PC-3 (cell line): Measurements from ENCODE around the gene ATXN2L. TPM values are rescaled to one million over a fixed set of nuclear protein-coding genes. Genes with fewer than 3 reads are reported as not detected.
"Not testable (repeated sequence)": the region's sequence is repeated elsewhere in the genome, so short reads cannot be mapped to it uniquely, and the experiment has no call there.

Source experiments
- ATAC-seq: fragments of 200-7000 bp; cut with Tn5 transposase; 2 replicates; pipeline ENCODE4 v1.9.1; 2020; ENCODE audit warnings: mild to moderate bottlenecking, moderate library complexity
- BruUV-seq: library from RNA; stranded (reverse); fragments of 400-500 nt; replicated peaks from 2 replicates; lab custom pipeline; 2021; lab: Mats Ljungman, UMichigan
- CTCF ChIA-PET: fragments of 300-600 bp; sonication (Branson Sonifier 250); formaldehyde crosslinking; loops from one replicate; lab custom pipeline; 2022; ENCODE audit warnings: antibody characterized with exemption; lab: Charles Lee
- POLR2A ChIA-PET: fragments of 300-600 bp; sonication (Branson Sonifier 250); formaldehyde crosslinking; loops from one replicate; lab custom pipeline; 2022; ENCODE audit warnings: antibody characterized with exemption; ENCODE audit not compliant: unreplicated experiment; lab: Charles Lee
- DNase-seq: peaks from one replicate; pipeline ENCODE4 v3.0.0-alpha.2; 2015
- H2AFZ ChIP-seq: fragments of 300-600 bp; sonication (generic); 2 replicates; pipeline ENCODE4 v1.6.0; 2016; ENCODE audit warnings: antibody characterized with exemption, low read length
- H3F3A ChIP-seq: fragments of 300-600 bp; sonication (generic); one replicate; pipeline ENCODE4 v1.6.0; 2017; ENCODE audit warnings: antibody characterized with exemption, low read length, control low read depth, mild to moderate bottlenecking; ENCODE audit not compliant: unreplicated experiment
- H3K27ac ChIP-seq: fragments of 300-600 bp; sonication (generic); 2 replicates; pipeline ENCODE4 v1.5.1; 2016; ENCODE audit warnings: mild to moderate bottlenecking, low read length
- H3K27me3 ChIP-seq: fragments of 300-600 bp; sonication (generic); 2 replicates; pipeline ENCODE4 v1.6.1; 2016; ENCODE audit warnings: low read length, mixed read lengths
- H3K36me3 ChIP-seq: fragments of 300-600 bp; sonication (generic); 2 replicates; pipeline ENCODE4 v1.6.1; 2016; ENCODE audit warnings: low read depth, mixed run types, low read length, mixed read lengths
- H3K4me1 ChIP-seq: fragments of 300-600 bp; sonication (generic); 2 replicates; pipeline ENCODE4 v1.5.1; 2016; ENCODE audit warnings: low read length; ENCODE audit not compliant: insufficient read depth
- H3K4me2 ChIP-seq: fragments of 300-600 bp; sonication (generic); 2 replicates; pipeline ENCODE4 v1.6.0; 2016; ENCODE audit warnings: low read length
- H3K4me3 ChIP-seq: fragments of 300-600 bp; sonication (generic); 2 replicates; pipeline ENCODE4 v1.5.1; 2016; ENCODE audit warnings: mild to moderate bottlenecking, low read length, mixed read lengths
- H3K79me2 ChIP-seq: fragments of 300-600 bp; sonication (generic); 2 replicates; pipeline ENCODE4 v1.6.1; 2017; ENCODE audit warnings: low read length, mixed read lengths
- H3K9ac ChIP-seq: fragments of 300-600 bp; sonication (generic); 2 replicates; pipeline ENCODE4 v1.6.0; 2016; ENCODE audit warnings: mild to moderate bottlenecking, low read length
- H3K9me2 ChIP-seq: fragments of 300-600 bp; sonication (generic); replicated peaks from 2 replicates; pipeline ENCODE4 v1.6.1; 2016; ENCODE audit warnings: mixed run types, low read length, mixed read lengths
- H3K9me3 ChIP-seq: fragments of 300-600 bp; sonication (generic); 2 replicates; pipeline ENCODE4 v1.6.1; 2016; ENCODE audit warnings: low read length, mixed read lengths
- H4K20me1 ChIP-seq: fragments of 300-600 bp; sonication (generic); 2 replicates; pipeline ENCODE4 v1.6.1; 2016; ENCODE audit warnings: low read length, mixed read lengths
- EZH2 ChIP-seq: fragments of 300-600 bp; sonication (generic); IDR thresholded peaks from one replicate; pipeline ENCODE4 v1.6.1; 2017; ENCODE audit warnings: antibody characterized with exemption, mild to moderate bottlenecking, low read length; ENCODE audit not compliant: unreplicated experiment
- EZH2phosphoT487 ChIP-seq: fragments of 300-600 bp; sonication (generic); IDR thresholded peaks from 2 replicates; pipeline ENCODE4 v1.6.1; 2018; ENCODE audit warnings: mild to moderate bottlenecking, antibody characterized with exemption, low read length, borderline replicate concordance
- intact Hi-C: fragments of 100-400 bp; cut with micrococcal nuclease; formaldehyde crosslinking; loops from 2 replicates; pipeline ENCODE4 v1.9.0; 2023
- total RNA-seq: library from RNA; depleted of rRNA; stranded (reverse); fragments of >200 nt; gene quantifications from 2 replicates; pipeline ENCODE4 v1.2.3, GENCODE V29; 2014
- TF ChIP-seq, protein P1 (sequence below): fragments of 300-600 bp; sonication (generic); conservative IDR thresholded peaks from 2 replicates; pipeline ENCODE4 v1.5.1; 2017; ENCODE audit warnings: antibody characterized with exemption, low read depth, mild to moderate bottlenecking, low read length

Gene ATXN2L
- total RNA-seq, 1 experiment from 2014 or later = 65.8 TPM

- CTCF ChIA-PET = no interaction called here
- intact Hi-C loops = no loop called here
Observed at GRCh38 chr16:28865722-28866453, 43.1 kb downstream of the ATXN2L start.

GRCh38 chr16:28866454-28866804, 43.6 kb downstream of the ATXN2L start:
- Histone ChIP-seq H2AFZ (no peak overlapping the region), H3K27me3 (no peaks in the 10 kb centered on the region), H3K9ac (no peak overlapping the region), H3K27ac (no peak overlapping the region), H3K4me1 (peaks cover 14% of the 10 kb centered on the region), H3K4me3 (no peak overlapping the region), H3F3A (no peaks in the 10 kb centered on the region), H3K79me2 (peaks cover 40% of the 10 kb centered on the region), H4K20me1 (no peaks in the 10 kb centered on the region), H3K9me3 (no peaks in the 10 kb centered on the region), H3K4me2 (no peak overlapping the region), H3K9me2 (no peaks in the 10 kb centered on the region), H3K36me3 (peaks cover 16% of the 10 kb centered on the region; the same call in 1 of the 2 replicates)
- DNase-seq = no peak
- intact Hi-C loops = no loop called here
- ChIA-PET CTCF (no interaction called here), POLR2A (no interaction called here)
- TF ChIP-seq EZH2 (no peak), EZH2phosphoT487 (no peak)
- TF ChIP-seq, protein P1, sequence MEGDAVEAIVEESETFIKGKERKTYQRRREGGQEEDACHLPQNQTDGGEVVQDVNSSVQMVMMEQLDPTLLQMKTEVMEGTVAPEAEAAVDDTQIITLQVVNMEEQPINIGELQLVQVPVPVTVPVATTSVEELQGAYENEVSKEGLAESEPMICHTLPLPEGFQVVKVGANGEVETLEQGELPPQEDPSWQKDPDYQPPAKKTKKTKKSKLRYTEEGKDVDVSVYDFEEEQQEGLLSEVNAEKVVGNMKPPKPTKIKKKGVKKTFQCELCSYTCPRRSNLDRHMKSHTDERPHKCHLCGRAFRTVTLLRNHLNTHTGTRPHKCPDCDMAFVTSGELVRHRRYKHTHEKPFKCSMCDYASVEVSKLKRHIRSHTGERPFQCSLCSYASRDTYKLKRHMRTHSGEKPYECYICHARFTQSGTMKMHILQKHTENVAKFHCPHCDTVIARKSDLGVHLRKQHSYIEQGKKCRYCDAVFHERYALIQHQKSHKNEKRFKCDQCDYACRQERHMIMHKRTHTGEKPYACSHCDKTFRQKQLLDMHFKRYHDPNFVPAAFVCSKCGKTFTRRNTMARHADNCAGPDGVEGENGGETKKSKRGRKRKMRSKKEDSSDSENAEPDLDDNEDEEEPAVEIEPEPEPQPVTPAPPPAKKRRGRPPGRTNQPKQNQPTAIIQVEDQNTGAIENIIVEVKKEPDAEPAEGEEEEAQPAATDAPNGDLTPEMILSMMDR = no peak
- BruUV-seq = no TSS peak
- ATAC-seq = no peak

More at GRCh38 chr16:28865722-28866453, 43.1 kb downstream of the ATXN2L start:
- H3K4me1 ChIP-seq = peaks cover 14% of the 10 kb centered on the region
- H3K9me3 ChIP-seq = no peaks in the 10 kb centered on the region
- no peak overlapping the region for H3K4me3 ChIP-seq
- no peak overlapping the region for H2AFZ ChIP-seq
- no peak for ATAC-seq
- H3F3A ChIP-seq = no peaks in the 10 kb centered on the region
- no peaks in the 10 kb centered on the region for H3K27me3 ChIP-seq
- peaks cover 16% of the 10 kb centered on the region; the same call in 1 of the 2 replicates for H3K36me3 ChIP-seq
- POLR2A ChIA-PET = no interaction called here
- H3K27ac ChIP-seq = no peak overlapping the region
- H3K4me2 ChIP-seq = no peak overlapping the region
- no peak for DNase-seq
- TF ChIP-seq, protein P1 = no peak
- TF ChIP-seq EZH2phosphoT487 (no peak), EZH2 (no peak)
- no peaks in the 10 kb centered on the region for H4K20me1 ChIP-seq
- H3K79me2 ChIP-seq = peaks cover 40% of the 10 kb centered on the region
- no peaks in the 10 kb centered on the region for H3K9me2 ChIP-seq
- H3K9ac ChIP-seq = no peak overlapping the region
- BruUV-seq = no TSS peak

DNA sequence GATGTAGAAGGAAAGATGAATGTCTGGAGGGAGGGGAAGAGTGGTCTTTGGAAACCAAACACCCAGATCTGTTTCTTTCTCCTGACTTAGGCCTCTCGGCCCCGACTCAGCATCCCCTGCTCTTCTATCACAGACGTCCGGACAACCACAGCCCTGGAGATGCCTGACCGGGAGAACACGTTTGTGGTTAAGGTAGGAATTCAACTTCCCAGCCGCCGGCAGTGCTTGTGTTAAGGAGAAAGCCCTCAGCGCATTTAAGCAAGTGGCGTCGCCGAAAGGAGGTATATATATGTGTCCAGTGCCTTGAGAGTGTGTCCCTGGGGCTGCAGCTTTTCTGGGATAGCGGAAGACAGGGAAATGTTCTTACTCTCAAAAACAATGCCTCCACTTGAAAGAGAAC, 44.4 kb downstream of the ATXN2L start:
- intact Hi-C loops = no loop called here
- no peaks in the 10 kb centered on the region for H3K27me3 ChIP-seq
- H3F3A ChIP-seq = no peaks in the 10 kb centered on the region
- H3K9me3 ChIP-seq = no peaks in the 10 kb centered on the region
- H2AFZ ChIP-seq = no peak overlapping the region
- CTCF ChIA-PET = no interaction called here
- POLR2A ChIA-PET = no interaction called here
- no peak overlapping the region for H3K27ac ChIP-seq
- no peak overlapping the region for H3K4me3 ChIP-seq
- peaks cover 16% of the 10 kb centered on the region; the same call in 1 of the 2 replicates for H3K36me3 ChIP-seq
- no peak overlapping the region for H3K9ac ChIP-seq
- H3K79me2 ChIP-seq = peaks cover 34% of the 10 kb centered on the region
- no peaks in the 10 kb centered on the region for H4K20me1 ChIP-seq
- BruUV-seq = no TSS peak
- TF ChIP-seq, protein P1 = no peak
- TF ChIP-seq EZH2phosphoT487 (no peak), EZH2 (no peak)
- H3K4me2 ChIP-seq = no peak overlapping the region
- H3K4me1 ChIP-seq = peaks cover 10% of the 10 kb centered on the region
- no peaks in the 10 kb centered on the region for H3K9me2 ChIP-seq
- no peak for DNase-seq
- ATAC-seq = no peak

- BruUV-seq, H3F3A ChIP-seq, H3K9ac ChIP-seq, H3K4me1 ChIP-seq, POLR2A ChIA-PET, H2AFZ ChIP-seq, ATAC-seq, CTCF ChIA-PET, DNase-seq, H4K20me1 ChIP-seq, H3K9me2 ChIP-seq, H3K27me3 ChIP-seq, H3K27ac ChIP-seq, H3K4me3 ChIP-seq, H3K9me3 ChIP-seq, intact Hi-C loops, H3K4me2 ChIP-seq: not testable (repeated sequence)
- H3K79me2 ChIP-seq = peaks cover 30% of the 10 kb centered on the region
- H3K36me3 ChIP-seq = peaks cover 16% of the 10 kb centered on the region; the same call in 1 of the 2 replicates
Observed at GRCh38 chr16:28867646-28868045, 44.8 kb downstream of the ATXN2L start.
